ENCODE results near the gene CYP26B1.
A peak's percentile ranks its signal among the peaks of the same experiment; 100 is the strongest.

CYP26B1 gene

GRCh38 chr2:72155151-72155550 lies 7.5 kb upstream of the CYP26B1 start:
- DNase-seq: no peak

GRCh38 chr2:72154386-72154975 lies 6.8 kb upstream of the CYP26B1 start:
- no peak for DNase-seq

GRCh38 chr2:72153924-72154323 lies 6.3 kb upstream of the CYP26B1 start:
- DNase-seq: no peak

- no peak for DNase-seq
Observed at GRCh38 chr2:72153026-72153791, 5.5 kb upstream of the CYP26B1 start.

GRCh38 chr2:72150861-72151356 lies 3.2 kb upstream of the CYP26B1 start:
- no peak for DNase-seq

GRCh38 chr2:72150157-72150860 lies 2.6 kb upstream of the CYP26B1 start:
- DNase-seq: peak in 52 of 58 donors; percentile 34 to 84 (median 67)

GRCh38 chr2:72149556-72150156 lies 2.0 kb upstream of the CYP26B1 start:
- peak in 1 of 58 donors; percentile 33 for DNase-seq

GRCh38 chr2:72148837-72149555 lies 1.3 kb upstream of the CYP26B1 start:
- peak in 21 of 58 donors; percentile 26 to 72 (median 41) for DNase-seq

- no peak for DNase-seq
Observed at GRCh38 chr2:72148003-72148836, 558 bp upstream of the CYP26B1 start.

GRCh38 chr2:72146347-72147302 lies 1.0 kb downstream of the CYP26B1 start:
- no peak for DNase-seq

GRCh38 chr2:72145658-72146329 lies 1.9 kb downstream of the CYP26B1 start:
- peak in 1 of 58 donors; percentile 27 for DNase-seq

- peak in 1 of 58 donors; percentile 42 for DNase-seq
Observed at GRCh38 chr2:72145289-72145657, 2.4 kb downstream of the CYP26B1 start.

GRCh38 chr2:72144632-72145288 lies 2.9 kb downstream of the CYP26B1 start:
- peak in 3 of 58 donors; percentile 30 to 43 (median 33) for DNase-seq

- peak in 1 of 58 donors; percentile 29 for DNase-seq
Observed at GRCh38 chr2:72144274-72144631, 3.4 kb downstream of the CYP26B1 start.

- peak in 2 of 58 donors; percentile 23 to 41 for DNase-seq
Observed at GRCh38 chr2:72143441-72144273, 4.0 kb downstream of the CYP26B1 start.

- DNase-seq: peak in 15 of 58 donors; percentile 12 to 52 (median 34)
Observed at GRCh38 chr2:72142570-72143440, 4.9 kb downstream of the CYP26B1 start.

Data from anterior cingulate cortex (tissue), 58 donors.